A673 (cell line): ENCODE results near the gene TFIP11. TPM values are rescaled to one million over a fixed set of nuclear protein-coding genes. Genes with fewer than 3 reads are reported as not detected.

Experiments
- BruUV-seq: library from RNA; stranded (reverse); fragments of 400-500 nt; replicated peaks from 2 replicates; lab custom pipeline; 2021; lab: Mats Ljungman, UMichigan
- CTCF ChIA-PET: fragments of 300-600 bp; sonication (Branson Sonifier 250); formaldehyde crosslinking; loops from one replicate; lab custom pipeline; 2022; ENCODE audit warnings: antibody characterized with exemption; lab: Charles Lee
- POLR2A ChIA-PET: fragments of 300-600 bp; sonication (Branson Sonifier 250); formaldehyde crosslinking; loops from one replicate; lab custom pipeline; 2022; ENCODE audit warnings: antibody characterized with exemption; ENCODE audit not compliant: low non-redundant PET; lab: Charles Lee
- DNase-seq: peaks from one replicate; pipeline ENCODE4 v3.0.0-alpha.2; 2015; ENCODE audit warnings: low spot score
- H3K27ac ChIP-seq: fragments of 200-600 bp; sonication (generic); 2 replicates; pipeline ENCODE4 v1.5.1; 2016; ENCODE audit warnings: mixed run types, low read depth, mild to moderate bottlenecking, mixed read lengths, antibody characterized with exemption, low read length; ENCODE audit not compliant: poor library complexity, severe bottlenecking
- H3K27me3 ChIP-seq: fragments of 200-600 bp; sonication (generic); replicated peaks from 2 replicates; pipeline ENCODE4 v1.6.1; 2017; ENCODE audit warnings: mixed run types, low read depth, mild to moderate bottlenecking, mixed read lengths, antibody characterized with exemption, low read length; ENCODE audit not compliant: insufficient read depth, poor library complexity
- H3K36me3 ChIP-seq: fragments of 200-600 bp; sonication (generic); 2 replicates; pipeline ENCODE4 v1.6.1; 2016; ENCODE audit warnings: mixed run types, mild to moderate bottlenecking, mixed read lengths, antibody characterized with exemption, low read length; ENCODE audit not compliant: insufficient read depth, poor library complexity, severe bottlenecking
- H3K4me1 ChIP-seq: fragments of 200-600 bp; sonication (generic); 2 replicates; pipeline ENCODE4 v1.6.1; 2017; ENCODE audit warnings: mixed run types, mild to moderate bottlenecking, mixed read lengths, antibody characterized with exemption, low read length; ENCODE audit not compliant: insufficient read depth, poor library complexity, severe bottlenecking
- H3K4me3 ChIP-seq: fragments of 200-600 bp; sonication (generic); 2 replicates; pipeline ENCODE4 v1.5.1; 2016; ENCODE audit warnings: low read depth, mixed run types, mild to moderate bottlenecking, mixed read lengths, low read length; ENCODE audit not compliant: poor library complexity, severe bottlenecking
- H3K9me3 ChIP-seq: fragments of 200-600 bp; sonication (generic); 2 replicates; pipeline ENCODE4 v1.6.1; 2016; ENCODE audit warnings: mixed run types, low read depth, mild to moderate bottlenecking, mixed read lengths, antibody characterized with exemption, low read length; ENCODE audit not compliant: poor library complexity, severe bottlenecking
- CTCF ChIP-seq: fragments of 300-800, 200-600 bp; sonication (generic); conservative IDR thresholded peaks from 2 replicates; pipeline ENCODE4 v1.5.1; 2017; ENCODE audit warnings: low read depth, mild to moderate bottlenecking, antibody characterized with exemption, low read length, moderate library complexity, mixed read lengths
- EZH2 ChIP-seq: fragments of 200-600 bp; sonication (generic); IDR thresholded peaks from 2 replicates; pipeline ENCODE4 v1.6.1; 2017; ENCODE audit warnings: borderline replicate concordance, low read depth, mild to moderate bottlenecking, mixed read lengths, antibody characterized with exemption, low read length; ENCODE audit not compliant: poor library complexity, severe bottlenecking
- intact Hi-C: fragments of 100-400 bp; cut with micrococcal nuclease; formaldehyde crosslinking; loops from one replicate; pipeline ENCODE4 v1.10.0; 2022; ENCODE audit not compliant: unreplicated experiment
- total RNA-seq: library from RNA; stranded (reverse); gene quantifications from 2 replicates; pipeline ENCODE4 v1.2.3, GENCODE V29; 2021

Gene TFIP11
- total RNA-seq, 1 experiment from 2014 or later: 46.4 TPM

GRCh38 chr22:26503758-26504157 is 8.5 kb downstream of the TFIP11 start:
- Histone ChIP-seq H3K27ac (no peak overlapping the region), H3K36me3 (peaks cover 84% of the 10 kb centered on the region), H3K27me3 (no peaks in the 10 kb centered on the region), H3K4me1 (no peaks in the 10 kb centered on the region), H3K9me3 (no peaks in the 10 kb centered on the region), H3K4me3 (no peak overlapping the region)
- ChIA-PET POLR2A (no interaction called here), CTCF (no interaction called here)
- BruUV-seq: no TSS peak
- intact Hi-C loops: no loop called here
- DNase-seq: no peak
- TF ChIP-seq CTCF (no peak), EZH2 (no peak)

- Histone ChIP-seq H3K36me3 (peaks cover 80% of the 10 kb centered on the region), H3K27me3 (no peaks in the 10 kb centered on the region), H3K27ac (no peak overlapping the region), H3K9me3 (no peaks in the 10 kb centered on the region), H3K4me1 (no peaks in the 10 kb centered on the region), H3K4me3 (no peak overlapping the region)
- TF ChIP-seq CTCF (peak; percentile 69), EZH2 (no peak)
- ChIA-PET POLR2A (no interaction called here), CTCF (no interaction called here)
- intact Hi-C loops: no loop called here
- peak; percentile 66 for DNase-seq
- BruUV-seq: no TSS peak
Observed at GRCh38 chr22:26502688-26503561, 9.3 kb downstream of the TFIP11 start.

- Histone ChIP-seq H3K36me3 (peaks cover 75% of the 10 kb centered on the region), H3K27ac (no peak overlapping the region), H3K4me3 (no peak overlapping the region), H3K9me3 (no peaks in the 10 kb centered on the region), H3K27me3 (no peaks in the 10 kb centered on the region), H3K4me1 (no peaks in the 10 kb centered on the region)
- intact Hi-C loops: no loop called here
- POLR2A ChIA-PET: no interaction called here
- BruUV-seq: no TSS peak
- TF ChIP-seq EZH2: no peak
- TF ChIP-seq CTCF: no peak
- CTCF ChIA-PET: interaction anchor here (0.5 to 0.6 kb wide), 2 partner anchors 67 to 73 kb away, joined by 3 read pairs; partner anchors contain the start of gene ASPHD2
- no peak for DNase-seq
Observed at GRCh38 chr22:26501996-26502395, 10.3 kb downstream of the TFIP11 start.
